NCI-H82 treated with DMSO at 0.1 percent for 48 hours (cell line): ENCODE results near the gene ATXN8OS.
"Not testable (repeated sequence)": the region's sequence is repeated elsewhere in the genome, so short reads cannot be mapped to it uniquely, and the experiment has no call there.

ENCODE experiments used
- DNase-seq: peaks from one replicate; lab custom pipeline; 2025; ENCODE audit not compliant: unreplicated experiment; lab: John Stamatoyannopoulos, UW

Gene ATXN8OS

GRCh38 chr13:70107498-70108281 is at the start of gene ATXN8OS:
Gene ATXN8OS, plus strand, starts transcription at chr13:70107826.
- no peak for DNase-seq

GRCh38 chr13:70080012-70080411 is 27.6 kb upstream of the ATXN8OS start:
- DNase-seq = no peak

GRCh38 chr13:70087247-70087646 is 20.4 kb upstream of the ATXN8OS start:
- DNase-seq = no peak

- no peak for DNase-seq
Measured at GRCh38 chr13:70088926-70089325, 18.7 kb upstream of the ATXN8OS start.

- peak; percentile 22 for DNase-seq
Measured at GRCh38 chr13:70090036-70090723, 17.4 kb upstream of the ATXN8OS start.

- DNase-seq = no peak
Measured at GRCh38 chr13:70098669-70099068, 9.0 kb upstream of the ATXN8OS start.

GRCh38 chr13:70104481-70104880 is 3.1 kb upstream of the ATXN8OS start:
- DNase-seq = no peak

- DNase-seq = no peak
Measured at GRCh38 chr13:70107125-70107497, 515 bp upstream of the ATXN8OS start.

GRCh38 chr13:70108356-70109105 is 905 bp downstream of the ATXN8OS start, which contains the start of gene KLHL1:
Gene KLHL1, minus strand, starts transcription at chr13:70108452. Its CDS starts 753 bp downstream, at chr13:70107699.
- no peak for DNase-seq

- no peak for DNase-seq
Measured at GRCh38 chr13:70117338-70117905, 9.8 kb downstream of the ATXN8OS start.

- DNase-seq = no peak
Measured at GRCh38 chr13:70125693-70126092, 18.1 kb downstream of the ATXN8OS start.

- no peak for DNase-seq
Measured at GRCh38 chr13:70128098-70128497, 20.5 kb downstream of the ATXN8OS start.

- DNase-seq = not testable (repeated sequence)
Measured at GRCh38 chr13:70142658-70143057, 35.0 kb downstream of the ATXN8OS start.

GRCh38 chr13:70162141-70162540 is 54.5 kb downstream of the ATXN8OS start:
- DNase-seq = no peak

GRCh38 chr13:70170689-70171088 is 63.1 kb downstream of the ATXN8OS start:
- no peak for DNase-seq

- DNase-seq = no peak
Measured at GRCh38 chr13:70171151-70171550, 63.5 kb downstream of the ATXN8OS start.

GRCh38 chr13:70172946-70173597 is 65.4 kb downstream of the ATXN8OS start:
- DNase-seq = no peak

- no peak for DNase-seq
Measured at GRCh38 chr13:70173598-70173959, 66.0 kb downstream of the ATXN8OS start.

- no peak for DNase-seq
Measured at GRCh38 chr13:70178346-70178745, 70.7 kb downstream of the ATXN8OS start.
